Testis (tissue), 2 donors: ENCODE measurements around the gene OOSP3.

ENCODE experiments used
- CTCF ChIP-seq, 3 experiments: fragments of 450-650 bp in 2 of 3; fragments of 200-600 bp in 1 of 3; sonication (generic) in 1 of 3; IDR thresholded peaks; one replicate each; pipeline ENCODE4 v1.5.1; 2016 to 2019; ENCODE audit warnings: antibody characterized with exemption in 3 of 3, mild to moderate bottlenecking in 2 of 3, moderate library complexity in 1 of 3
- POLR2A ChIP-seq: fragments of 450-650 bp; IDR thresholded peaks from one replicate; pipeline ENCODE4 v1.6.1; 2017; ENCODE audit warnings: antibody characterized with exemption, mild to moderate bottlenecking, moderate library complexity

GRCh38 chr11:59901306-59901705 lies 22.7 kb downstream of the OOSP3 start:
- TF ChIP-seq CTCF (IDR thresholded peaks at IDR 0.05) = no peak
- TF ChIP-seq POLR2A = no peak
